ENCODE measurements around the gene NWD2.
"Not testable (repeated sequence)": the region's sequence is repeated elsewhere in the genome, so short reads cannot be mapped to it uniquely, and the experiment has no call there.

NWD2 gene

GRCh38 chr4:37397505-37397904 lies 153.0 kb downstream of the NWD2 start:
- DNase-seq = no peak

DNA sequence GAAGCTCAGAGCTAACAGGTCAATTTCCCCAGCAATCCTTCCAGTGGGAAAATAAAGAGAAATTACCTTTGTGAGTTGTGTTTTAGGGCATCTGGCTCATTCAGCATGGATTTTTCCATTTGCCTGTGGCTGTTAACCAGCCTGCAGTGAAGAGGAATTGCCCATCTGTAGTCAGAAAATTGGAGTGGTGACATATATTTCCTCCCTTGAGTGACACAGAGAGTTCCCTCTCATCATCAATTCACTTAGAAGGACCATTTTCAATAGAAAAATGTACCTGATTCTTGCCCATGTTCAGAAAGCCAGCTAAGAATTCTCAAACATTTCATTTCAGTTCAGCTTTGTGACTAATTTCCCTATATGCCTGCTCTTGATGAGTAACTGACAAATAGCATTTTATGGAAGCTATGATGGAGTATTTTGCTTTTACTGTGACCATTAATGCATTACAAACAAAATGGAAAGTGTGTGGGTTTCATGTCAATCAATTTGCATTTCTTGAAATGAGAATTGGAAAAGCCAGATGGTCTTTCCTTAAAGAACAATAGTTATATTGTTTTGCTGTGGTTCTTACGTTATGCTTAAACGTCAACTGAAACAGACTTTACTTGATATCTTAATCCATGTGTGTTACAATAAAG lies 155.8 kb downstream of the NWD2 start:
- DNase-seq = no peak

GRCh38 chr4:37407938-37408826 lies 163.6 kb downstream of the NWD2 start:
- DNase-seq = not testable (repeated sequence)

- DNase-seq = not testable (repeated sequence)
Measured at GRCh38 chr4:37413612-37414011, 169.1 kb downstream of the NWD2 start.

DNA sequence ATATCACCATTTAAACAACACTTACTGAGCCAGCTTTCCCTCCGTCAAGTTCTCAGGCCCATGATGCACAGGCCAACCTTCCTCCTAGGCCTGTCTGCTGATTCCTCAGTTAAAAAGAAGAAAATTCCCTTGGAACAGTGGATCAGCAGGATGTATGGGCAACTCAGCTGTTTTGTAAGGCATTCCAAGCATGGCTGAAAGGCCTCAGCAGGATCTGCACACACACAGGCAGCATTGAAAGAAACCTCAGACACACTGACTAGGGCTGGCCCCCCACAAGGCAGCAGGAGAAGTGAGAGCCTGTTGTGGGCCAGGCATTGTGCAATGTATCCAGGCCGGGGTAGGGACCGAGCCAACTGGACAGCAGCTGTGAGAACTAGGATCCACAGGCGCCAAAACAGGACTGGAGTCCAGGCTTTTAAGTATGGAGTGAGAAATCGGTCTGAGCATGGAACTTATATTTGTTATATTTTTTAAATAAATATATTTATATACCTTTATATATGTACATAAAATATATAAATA lies 171.4 kb downstream of the NWD2 start:
- DNase-seq = no peak

DNA sequence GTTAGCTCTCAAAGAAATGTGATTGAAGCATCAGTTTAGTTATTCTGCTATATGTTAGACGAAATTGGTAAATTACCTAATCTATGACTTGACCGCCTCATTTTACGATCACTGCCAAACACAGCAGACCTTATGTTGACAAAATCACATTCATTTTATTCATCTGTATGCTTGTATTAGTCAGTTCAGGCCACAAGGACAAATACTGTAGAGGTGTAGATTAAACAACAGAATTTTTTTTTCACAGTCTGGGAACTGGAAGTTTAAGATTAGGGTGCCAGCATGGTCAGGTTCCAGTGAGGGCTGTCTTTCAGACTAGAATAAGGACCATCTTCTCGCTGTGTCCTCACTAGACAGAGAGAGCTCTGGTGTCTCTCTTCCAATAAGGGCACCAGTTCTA lies 177.1 kb downstream of the NWD2 start:
- DNase-seq = no peak

GRCh38 chr4:37422102-37422501 lies 177.6 kb downstream of the NWD2 start:
- no peak for DNase-seq

DNA sequence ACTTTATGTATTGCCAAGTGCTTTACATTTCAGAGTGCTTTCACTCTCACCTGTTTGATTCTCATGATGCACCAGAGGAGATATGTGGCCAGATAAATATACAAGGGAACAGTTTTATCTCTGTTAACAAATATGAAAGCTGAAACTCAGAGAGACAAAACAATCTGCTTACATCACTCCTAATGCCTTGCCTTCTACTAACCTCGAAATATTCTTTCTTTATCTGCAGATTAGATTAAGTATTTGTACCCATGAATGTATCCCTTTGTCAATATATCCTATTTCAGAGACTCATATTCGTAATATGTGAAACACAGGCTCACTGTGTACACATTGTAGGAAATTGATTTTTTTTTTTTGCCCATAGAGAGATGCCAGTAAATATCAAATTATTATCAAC lies 178.1 kb downstream of the NWD2 start:
- no peak for DNase-seq

- DNase-seq = no peak
Measured at GRCh38 chr4:37423310-37423709, 178.8 kb downstream of the NWD2 start.

DNA sequence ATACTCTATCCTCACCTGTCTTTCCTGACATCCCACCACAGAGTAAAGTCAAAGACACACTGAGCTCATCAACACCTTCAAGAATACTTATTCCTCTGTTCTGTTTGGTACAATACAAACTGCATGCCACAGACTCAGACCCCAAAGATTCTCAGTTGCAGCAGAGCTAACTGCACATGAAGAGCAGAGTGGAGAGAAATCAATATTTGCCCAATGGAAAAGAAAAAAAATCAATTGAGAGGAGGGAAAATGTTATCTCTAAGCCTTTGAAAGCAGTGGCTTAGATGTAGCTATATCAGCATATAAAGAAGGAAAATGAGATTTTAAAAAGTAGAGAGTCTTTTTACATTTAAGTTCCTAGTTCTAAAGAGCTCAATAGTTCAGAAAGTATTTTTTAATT lies 180.2 kb downstream of the NWD2 start:
- DNase-seq = no peak

- DNase-seq = no peak
Measured at GRCh38 chr4:37425857-37426256, 181.3 kb downstream of the NWD2 start.

GRCh38 chr4:37427193-37427592 lies 182.7 kb downstream of the NWD2 start:
- no peak for DNase-seq

- no peak for DNase-seq
Measured at GRCh38 chr4:37429906-37430305, 185.4 kb downstream of the NWD2 start.

- DNase-seq = no peak
Measured at GRCh38 chr4:37430718-37431416, 186.3 kb downstream of the NWD2 start.

DNA sequence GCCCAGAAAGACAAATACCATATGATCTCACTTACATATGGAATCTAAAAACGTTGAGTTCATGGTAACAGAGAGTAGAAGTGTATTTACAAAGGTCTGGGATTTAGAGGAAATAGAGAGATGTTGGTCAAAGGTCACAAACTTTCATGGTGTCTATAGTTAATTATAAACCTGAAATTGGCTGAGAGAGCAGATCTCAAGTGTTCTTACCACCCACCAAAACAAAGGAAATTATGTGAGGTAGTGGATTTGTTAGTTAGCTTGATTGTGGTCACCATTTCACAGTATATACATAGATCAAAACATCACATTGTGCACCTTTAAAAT lies 186.8 kb downstream of the NWD2 start:
- DNase-seq = no peak

DNA sequence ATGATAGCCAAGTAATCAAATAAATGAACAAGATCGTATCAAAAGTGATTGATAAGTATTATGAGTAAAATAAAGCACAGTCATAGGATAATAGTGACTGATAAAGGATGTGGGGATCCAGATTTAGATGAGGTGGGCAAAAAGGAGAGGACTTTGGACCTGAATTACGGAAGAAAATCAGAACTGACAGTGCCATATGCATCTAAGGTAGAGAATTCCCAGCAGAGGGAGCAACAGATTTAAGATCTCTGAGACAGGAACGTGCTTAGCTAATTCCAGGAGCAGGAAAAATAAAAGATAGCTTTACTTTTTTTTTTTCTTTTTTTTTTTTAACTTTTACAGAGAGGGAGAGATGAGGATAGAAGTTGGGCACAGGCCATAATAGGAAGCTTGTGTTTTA lies 189.9 kb downstream of the NWD2 start:
- DNase-seq = no peak

DNA sequence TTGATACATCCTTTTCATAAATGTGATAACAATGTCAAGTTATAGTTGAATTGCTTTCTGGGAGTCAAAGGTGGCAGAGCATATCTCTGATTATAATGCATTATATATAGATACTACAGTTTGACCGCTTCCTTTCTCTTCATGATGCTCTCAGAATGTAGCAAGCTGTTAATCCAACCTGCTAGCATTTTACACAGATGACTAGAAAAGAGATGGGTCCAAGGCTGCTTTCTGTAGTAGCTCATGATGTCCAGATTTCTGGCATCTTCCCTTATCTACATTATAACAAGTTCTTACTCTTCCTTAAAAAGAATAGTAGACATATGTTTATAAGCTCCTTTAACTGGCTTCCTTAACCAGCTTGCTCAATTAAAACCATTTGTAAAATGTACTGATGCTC lies 192.0 kb downstream of the NWD2 start:
- no peak for DNase-seq

DNA sequence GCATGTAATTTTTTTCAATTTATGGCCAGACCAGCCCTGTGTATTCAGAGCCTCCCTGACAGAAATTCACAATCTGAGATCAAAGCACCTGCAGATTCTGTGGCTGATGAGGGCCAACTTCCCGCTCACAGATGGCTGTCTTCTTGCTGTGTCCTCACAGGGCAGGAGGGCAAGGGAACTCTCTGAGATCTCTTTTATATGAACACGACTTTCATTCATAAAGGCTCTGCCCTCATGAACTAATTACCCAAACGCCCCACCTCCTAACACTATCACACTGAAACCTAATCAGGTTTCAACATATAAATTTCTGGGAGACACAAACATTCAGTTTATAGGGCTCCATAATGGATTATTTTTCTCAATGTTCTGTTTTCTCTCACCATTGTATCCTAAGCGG lies 192.6 kb downstream of the NWD2 start:
- DNase-seq = no peak

GRCh38 chr4:37438564-37439279 lies 194.2 kb downstream of the NWD2 start:
- DNase-seq = no peak

DNA sequence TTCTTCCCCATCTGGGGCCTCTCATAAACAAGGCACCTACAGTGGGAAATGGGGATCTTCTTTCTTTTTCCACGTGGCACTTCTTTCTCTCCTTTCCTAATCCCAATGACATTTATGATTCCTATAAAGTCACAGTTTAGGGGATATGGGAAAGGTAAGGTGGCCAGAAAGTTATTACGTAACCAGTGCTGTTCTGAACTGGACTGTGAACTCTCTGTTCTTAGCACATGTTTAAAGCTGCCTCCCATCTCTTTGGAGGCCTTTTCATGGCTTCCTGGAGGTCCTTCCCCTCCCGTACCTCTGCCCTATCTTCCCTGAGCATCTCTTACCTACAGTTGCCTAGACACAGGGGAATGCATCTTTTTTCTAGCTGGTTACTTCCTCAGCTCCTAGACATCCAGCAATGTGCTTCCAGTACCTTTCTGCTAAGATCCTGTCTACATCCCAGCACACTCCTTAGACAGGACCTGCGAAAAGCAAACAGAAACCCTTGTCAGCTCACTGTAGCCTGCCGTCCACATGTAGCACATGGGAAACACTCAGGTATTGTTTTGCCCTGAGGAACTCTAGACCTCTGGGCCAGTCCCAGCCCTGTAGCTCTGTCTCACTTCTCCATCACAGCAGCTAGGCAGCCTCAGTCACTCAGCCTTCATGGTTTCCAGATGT lies 195.4 kb downstream of the NWD2 start:
- DNase-seq = no peak

DNA sequence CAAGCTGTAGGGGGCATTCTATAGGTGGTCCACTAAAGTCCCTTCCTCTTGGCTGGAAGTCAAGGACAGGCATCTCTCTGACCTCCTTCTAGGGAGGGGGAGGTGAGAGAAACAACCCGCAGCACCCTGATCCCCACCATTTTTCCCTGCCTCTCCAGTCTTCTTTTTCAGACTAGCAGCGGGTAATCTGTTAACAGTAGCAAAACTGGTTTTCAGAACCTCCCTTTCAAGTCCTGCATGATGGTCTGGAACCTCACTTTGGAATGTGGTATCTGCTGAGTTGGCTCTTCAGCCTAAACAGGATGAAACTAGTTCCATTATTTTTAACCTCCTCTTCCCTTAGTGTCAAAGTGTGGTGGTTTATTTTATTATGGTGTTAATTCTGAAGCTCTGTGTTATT lies 196.0 kb downstream of the NWD2 start:
- no peak for DNase-seq

- no peak for DNase-seq
Measured at GRCh38 chr4:37441231-37442061, 196.9 kb downstream of the NWD2 start.

Measured in NCI-H2227 treated with DMSO at 0.1 percent for 48 hours (cell line).